ENCODE measurements around the gene LGALS4.

- TF ChIP-seq CTCF (IDR thresholded peaks at IDR 0.05; ENCODE audit: low read length) (no peak), EZH2 (IDR thresholded peaks at IDR 0.05; ENCODE audit: borderline replicate concordance, low read length) (no peak)
Measured at GRCh38 chr19:38861368-38861767, 48.6 kb upstream of the LGALS4 start.
